ENCODE results near the gene METTL27.
"Not testable (repeated sequence)": the region's sequence is repeated elsewhere in the genome, so short reads cannot be mapped to it uniquely, and the experiment has no call there.

The METTL27 gene

GRCh38 chr7:73842067-73842976, at the start of gene METTL27:
Gene METTL27, minus strand, starts transcription at chr7:73842516. Its CDS starts 376 bp downstream, at chr7:73842140.
- peak; percentile 98 for DNase-seq

- peak; percentile 54 for DNase-seq
Measured at GRCh38 chr7:73891178-73891885, 49.0 kb upstream of the METTL27 start.

- DNase-seq, result no peak
Measured at GRCh38 chr7:73890555-73891147, 48.3 kb upstream of the METTL27 start.

- DNase-seq, result peak; percentile 57
Measured at GRCh38 chr7:73888959-73889358, 46.6 kb upstream of the METTL27 start.

- peak; percentile 36 for DNase-seq
Measured at GRCh38 chr7:73887762-73888161, 45.4 kb upstream of the METTL27 start.

- DNase-seq, result peak; percentile 100
Measured at GRCh38 chr7:73885975-73886798, 43.9 kb upstream of the METTL27 start.

GRCh38 chr7:73885433-73885974, 43.2 kb upstream of the METTL27 start:
- no peak for DNase-seq

- not testable (repeated sequence) for DNase-seq
Measured at GRCh38 chr7:73884867-73885422, 42.6 kb upstream of the METTL27 start.

GRCh38 chr7:73882047-73882402, 39.7 kb upstream of the METTL27 start:
- DNase-seq, result no peak

- DNase-seq, result no peak
Measured at GRCh38 chr7:73881352-73882046, 39.2 kb upstream of the METTL27 start.

GRCh38 chr7:73880755-73881328, 38.5 kb upstream of the METTL27 start:
- DNase-seq, result no peak

- no peak for DNase-seq
Measured at GRCh38 chr7:73879977-73880681, 37.8 kb upstream of the METTL27 start.

GRCh38 chr7:73876973-73877372, 34.7 kb upstream of the METTL27 start:
- no peak for DNase-seq

GRCh38 chr7:73876361-73876760, 34.0 kb upstream of the METTL27 start:
- DNase-seq, result no peak

- no peak for DNase-seq
Measured at GRCh38 chr7:73872056-73872908, 30.0 kb upstream of the METTL27 start.

- DNase-seq, result no peak
Measured at GRCh38 chr7:73871163-73872011, 29.1 kb upstream of the METTL27 start.

- no peak for DNase-seq
Measured at GRCh38 chr7:73870041-73870492, 27.8 kb upstream of the METTL27 start.
